Activated naive CD8-positive, alpha-beta T cell treated with anti-CD3 and anti-CD28 coated beads, Interleukin-2, amount 10 ng/mL, durations not matched to agents 7 days and 5 days (primary cell): ENCODE measurements around the gene LANCL3. TPM values are rescaled to one million over a fixed set of nuclear protein-coding genes. Genes with fewer than 3 reads are reported as not detected.
A peak's percentile ranks its signal among the peaks of the same experiment; 100 is the strongest.

ENCODE experiments used
- ATAC-seq: fragments of 150-1000 bp; cut with Tn5 transposase; one replicate; pipeline ENCODE4 v1.10.0; 2021; ENCODE audit warnings: low read depth, moderate library complexity
- POLR2A ChIA-PET: fragments of 350-600 bp; sonication (Branson Sonifier 250); formaldehyde crosslinking; loops from one replicate; lab custom pipeline; 2021; ENCODE audit warnings: antibody characterized with exemption; lab: Charles Lee
- DNase-seq: peaks from one replicate; pipeline ENCODE4 v3.0.0; 2021
- H3K27ac Mint-ChIP-seq: one replicate; pipeline ENCODE4 v1.8.0; 2022; ENCODE audit warnings: mild to moderate bottlenecking, mixed read lengths
- H3K27me3 Mint-ChIP-seq: one replicate; pipeline ENCODE4 v1.8.0; 2022; ENCODE audit warnings: mild to moderate bottlenecking, moderate library complexity, mixed read lengths
- H3K36me3 Mint-ChIP-seq: one replicate; pipeline ENCODE4 v1.8.0; 2021; ENCODE audit warnings: mild to moderate bottlenecking, mixed read lengths
- H3K4me1 Mint-ChIP-seq: one replicate; pipeline ENCODE4 v1.8.0; 2021; ENCODE audit warnings: mixed read lengths
- H3K4me3 Mint-ChIP-seq: one replicate; pipeline ENCODE4 v1.8.0; 2022; ENCODE audit warnings: mild to moderate bottlenecking, moderate library complexity, mixed read lengths
- H3K9me3 Mint-ChIP-seq: one replicate; pipeline ENCODE4 v1.8.0; 2021; ENCODE audit warnings: mixed read lengths
- total RNA-seq, 2 experiments: library from RNA; stranded (reverse); gene quantifications; one replicate each; pipeline ENCODE4 v1.2.3, GENCODE V29; 2021

The LANCL3 gene
- total RNA-seq, 2 experiments from 2014 or later: 0.37 to 0.39 TPM

GRCh38 chrX:37677243-37677642 lies 105.8 kb downstream of the LANCL3 start:
- no peak overlapping the region for H3K27ac Mint-ChIP-seq
- no peak overlapping the region for H3K4me3 Mint-ChIP-seq
- POLR2A ChIA-PET: no interaction called here
- no peaks in the 10 kb centered on the region for H3K4me1 Mint-ChIP-seq
- H3K36me3 Mint-ChIP-seq: no peaks in the 10 kb centered on the region
- ATAC-seq (no peak), DNase-seq (no peak)
- no peaks in the 10 kb centered on the region for H3K9me3 Mint-ChIP-seq
- H3K27me3 Mint-ChIP-seq: peaks cover 2% of the 10 kb centered on the region

DNA sequence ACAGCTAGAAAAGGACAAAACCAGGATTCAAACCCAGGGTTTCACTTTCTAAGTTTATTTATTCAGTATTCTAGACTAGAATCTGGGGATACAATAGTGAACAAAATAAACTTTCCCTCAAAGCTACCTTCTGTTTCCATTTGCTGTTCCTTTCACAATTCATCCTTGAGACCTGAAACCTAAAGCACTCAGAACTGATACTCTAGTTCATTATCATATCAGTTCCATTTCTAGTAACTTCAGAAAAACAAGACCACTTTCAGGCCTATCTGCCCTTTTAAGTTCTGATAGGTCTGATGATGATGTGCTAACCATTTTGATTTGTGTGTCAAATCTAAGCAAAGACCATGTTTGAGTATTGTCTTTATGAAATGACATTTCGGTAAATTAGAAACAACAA lies 106.3 kb downstream of the LANCL3 start:
- POLR2A ChIA-PET: no interaction called here
- no peaks in the 10 kb centered on the region for H3K36me3 Mint-ChIP-seq
- no peak for DNase-seq

DNA sequence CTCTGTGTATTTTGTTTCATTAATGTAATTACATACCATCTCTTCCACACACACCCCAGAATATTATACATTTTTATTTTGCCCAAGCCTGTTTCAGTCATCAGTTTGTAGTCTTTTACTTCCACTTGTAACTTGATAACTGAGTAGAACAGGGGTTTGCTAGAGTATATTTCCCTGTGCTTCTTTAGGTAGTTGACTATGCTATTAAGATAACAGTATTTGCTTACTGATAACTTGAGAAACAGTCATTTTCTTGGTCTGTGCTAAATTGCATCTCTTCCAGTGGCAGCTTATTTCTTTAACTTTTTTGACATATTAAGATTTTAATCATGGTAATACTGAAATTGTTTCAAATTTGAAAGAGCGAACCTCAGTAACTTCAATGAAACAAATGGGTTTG lies 107.1 kb downstream of the LANCL3 start:
- no peak for DNase-seq
- no peak overlapping the region for H3K4me3 Mint-ChIP-seq
- no peak overlapping the region for H3K27ac Mint-ChIP-seq
- no peak for ATAC-seq
- POLR2A ChIA-PET: no interaction called here
- no peaks in the 10 kb centered on the region for H3K36me3 Mint-ChIP-seq
- H3K27me3 Mint-ChIP-seq: peaks cover 2% of the 10 kb centered on the region
- no peaks in the 10 kb centered on the region for H3K9me3 Mint-ChIP-seq
- no peaks in the 10 kb centered on the region for H3K4me1 Mint-ChIP-seq

More for the DNA sequence above, 106.3 kb downstream of the LANCL3 start:
- Mint-ChIP-seq H3K4me1 (no peaks in the 10 kb centered on the region), H3K27me3 (peaks cover 2% of the 10 kb centered on the region), H3K9me3 (no peaks in the 10 kb centered on the region), H3K27ac (no peak overlapping the region), H3K4me3 (no peak overlapping the region)
- no peak for ATAC-seq

DNA sequence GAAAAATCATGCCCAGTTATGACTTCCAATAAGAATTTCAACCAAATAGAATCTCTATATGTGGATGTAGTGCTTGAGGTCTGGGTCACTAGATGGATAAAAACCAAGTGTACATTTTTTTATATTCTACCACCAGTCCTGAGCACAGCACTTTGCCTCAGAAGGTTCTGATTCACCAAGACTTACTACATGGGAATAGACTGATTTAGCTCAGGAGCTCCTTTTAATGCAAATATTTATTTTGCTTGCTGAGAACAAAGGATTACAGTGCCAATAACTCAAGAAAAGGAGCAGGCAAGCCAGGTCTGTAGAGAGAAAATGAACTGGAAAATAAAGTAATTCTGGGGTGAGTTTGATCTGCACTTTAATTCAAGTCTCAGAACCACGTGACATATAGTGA lies 107.8 kb downstream of the LANCL3 start:
- no peak for DNase-seq
- no peak for ATAC-seq
- POLR2A ChIA-PET: no interaction called here

GRCh38 chrX:37679888-37680287 lies 108.4 kb downstream of the LANCL3 start:
- Mint-ChIP-seq H3K27ac (no peak overlapping the region), H3K4me1 (no peaks in the 10 kb centered on the region), H3K27me3 (peaks cover 2% of the 10 kb centered on the region), H3K9me3 (no peaks in the 10 kb centered on the region), H3K4me3 (no peak overlapping the region), H3K36me3 (no peaks in the 10 kb centered on the region)
- POLR2A ChIA-PET: no interaction called here
- no peak for DNase-seq
- no peak for ATAC-seq

More for the DNA sequence above, 107.8 kb downstream of the LANCL3 start:
- H3K4me3 Mint-ChIP-seq: no peak overlapping the region
- H3K9me3 Mint-ChIP-seq: no peaks in the 10 kb centered on the region
- H3K27me3 Mint-ChIP-seq: peaks cover 2% of the 10 kb centered on the region
- no peak overlapping the region for H3K27ac Mint-ChIP-seq
- no peaks in the 10 kb centered on the region for H3K4me1 Mint-ChIP-seq
- no peaks in the 10 kb centered on the region for H3K36me3 Mint-ChIP-seq

DNA sequence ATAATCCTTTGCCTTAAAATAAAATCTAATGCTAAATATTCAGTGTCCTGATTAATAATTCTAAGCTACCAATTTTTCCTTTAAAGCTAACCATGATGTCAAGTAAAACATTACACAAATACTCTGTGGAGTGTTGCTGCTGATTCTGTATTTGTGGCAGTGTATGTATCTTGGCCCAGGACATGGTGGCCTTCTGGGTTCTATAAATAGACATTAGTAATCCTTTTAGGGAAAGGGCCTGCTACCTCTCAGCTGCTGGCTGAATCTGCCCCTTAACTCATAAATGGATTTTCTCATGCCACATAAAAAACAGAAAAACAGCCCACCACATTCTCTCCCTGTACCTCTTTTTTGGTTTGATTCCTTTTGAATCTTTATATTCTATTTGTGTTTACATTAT lies 113.0 kb downstream of the LANCL3 start:
- POLR2A ChIA-PET: no interaction called here
- DNase-seq: no peak
- H3K4me1 Mint-ChIP-seq: no peaks in the 10 kb centered on the region

DNA sequence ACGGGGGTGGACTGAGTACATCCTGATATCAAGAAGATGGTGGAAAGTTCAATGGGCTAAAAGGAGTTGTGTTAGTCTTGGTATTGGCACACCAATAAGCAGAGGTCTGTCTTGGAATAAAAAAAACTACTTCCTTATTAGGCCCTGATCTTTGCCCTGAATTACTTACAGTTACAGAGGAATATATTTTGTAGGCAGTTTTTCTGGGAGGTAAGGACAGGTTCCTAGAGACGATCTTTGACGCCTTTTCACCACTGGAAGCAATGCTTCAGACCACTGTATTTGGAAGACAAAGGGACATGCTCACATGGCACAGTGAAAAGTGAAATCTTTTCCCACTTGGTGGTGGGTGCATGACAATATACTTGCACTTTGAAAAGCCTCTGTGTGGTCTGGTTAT lies 113.5 kb downstream of the LANCL3 start:
- no peaks in the 10 kb centered on the region for H3K4me1 Mint-ChIP-seq
- H3K27ac Mint-ChIP-seq: no peak overlapping the region
- no peak for DNase-seq
- no peaks in the 10 kb centered on the region for H3K9me3 Mint-ChIP-seq
- ATAC-seq: no peak
- POLR2A ChIA-PET: no interaction called here
- H3K36me3 Mint-ChIP-seq: no peaks in the 10 kb centered on the region
- peak overlapping the region; percentile 45 for H3K4me3 Mint-ChIP-seq
- H3K27me3 Mint-ChIP-seq: peaks cover 5% of the 10 kb centered on the region

More for the DNA sequence above, 113.0 kb downstream of the LANCL3 start:
- ATAC-seq: no peak
- H3K9me3 Mint-ChIP-seq: no peaks in the 10 kb centered on the region
- no peaks in the 10 kb centered on the region for H3K36me3 Mint-ChIP-seq
- H3K27ac Mint-ChIP-seq: no peak overlapping the region
- H3K4me3 Mint-ChIP-seq: no peak overlapping the region
- peaks cover 5% of the 10 kb centered on the region for H3K27me3 Mint-ChIP-seq

DNA sequence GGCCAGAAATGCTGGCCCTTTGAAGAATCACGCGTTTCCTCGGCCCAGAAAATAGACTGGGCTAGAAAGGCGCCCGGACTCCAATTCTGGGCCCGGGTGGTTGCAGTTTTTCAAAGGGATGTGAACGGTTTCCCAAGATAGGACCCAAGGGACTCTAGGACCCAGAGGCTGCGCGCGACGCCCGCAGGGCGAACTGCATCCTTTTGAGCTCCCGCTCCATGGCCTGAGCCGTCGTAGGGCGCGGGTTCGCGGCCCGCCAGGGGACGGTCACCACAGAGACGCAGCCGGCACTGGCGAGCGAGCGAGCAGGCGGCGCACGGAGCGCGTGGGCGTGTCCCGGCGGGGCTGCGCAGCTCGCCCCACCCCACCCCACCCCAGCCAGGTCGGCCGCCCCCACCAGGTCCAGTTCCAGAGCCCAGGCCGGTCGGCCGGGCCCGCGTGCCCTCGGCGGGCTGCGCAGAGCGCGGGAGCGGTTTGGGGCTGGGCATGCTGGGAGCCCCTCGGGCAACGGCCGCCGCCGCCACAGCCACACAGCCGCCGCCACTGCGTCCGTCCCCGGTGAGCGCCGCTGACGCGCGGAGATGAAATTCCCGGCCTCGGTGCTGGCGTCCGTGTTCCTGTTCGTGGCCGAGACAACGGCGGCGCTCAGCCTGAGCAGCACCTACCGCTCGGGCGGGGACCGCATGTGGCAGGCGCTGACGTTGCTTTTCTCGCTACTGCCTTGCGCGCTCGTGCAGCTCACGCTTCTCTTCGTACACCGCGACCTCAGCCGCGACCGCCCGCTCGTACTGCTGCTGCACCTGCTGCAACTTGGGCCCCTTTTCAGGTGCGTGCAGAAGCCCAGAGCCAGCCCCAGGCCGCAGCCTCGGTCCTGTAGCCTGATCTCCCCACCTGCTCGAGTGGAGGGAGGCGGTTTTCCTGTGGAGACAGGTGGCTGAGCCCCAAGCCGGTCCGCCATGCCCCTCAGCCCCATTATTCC lies 114.2 kb downstream of the LANCL3 start, which contains the start of gene XK:
TSS of gene XK (plus strand) at position 411 of the 979 bp plus-strand sequence. CDS start at position 582, 171 bp downstream.
- Mint-ChIP-seq H3K4me3 (peak within 1 kb of the TSS; percentile 63), H3K36me3 (no peaks in the 10 kb centered on the region), H3K9me3 (no peaks in the 10 kb centered on the region), H3K27me3 (peaks cover 5% of the 10 kb centered on the region), H3K27ac (no peak within 1 kb of the TSS), H3K4me1 (no peaks in the 10 kb centered on the region)
- peak; percentile 83 for ATAC-seq
- POLR2A ChIA-PET: no interaction called here
- DNase-seq: peak; percentile 53

DNA sequence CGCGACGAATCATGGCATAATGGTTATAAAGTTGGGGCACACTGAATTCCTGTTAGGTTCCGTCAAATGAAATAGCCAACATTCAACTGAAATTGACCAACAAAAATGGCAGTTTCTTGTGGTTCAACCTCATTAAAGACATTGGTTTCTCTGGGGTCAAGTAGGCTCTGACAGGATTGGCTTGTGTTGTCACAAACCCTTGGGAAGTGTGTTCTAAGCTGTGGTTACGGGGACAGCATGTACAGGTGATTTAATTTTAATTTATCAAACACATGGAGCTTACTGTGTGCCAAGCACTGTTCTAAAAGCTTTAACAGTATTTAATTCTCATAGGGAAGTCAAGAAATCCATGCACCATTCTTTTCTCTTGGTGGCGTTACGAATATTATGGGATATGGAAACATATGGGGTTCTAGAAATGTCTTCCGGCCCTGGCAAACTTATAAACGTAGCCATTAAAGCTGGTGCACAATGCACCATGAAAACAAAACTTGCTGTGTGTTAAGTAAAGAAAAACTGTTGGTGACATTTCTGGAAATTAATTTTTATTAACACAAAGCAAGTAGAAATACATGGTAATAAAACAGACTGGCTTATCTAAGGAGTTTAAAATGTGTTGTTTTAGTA lies 115.0 kb downstream of the LANCL3 start:
- POLR2A ChIA-PET: no interaction called here

GRCh38 chrX:37686996-37687395 lies 115.5 kb downstream of the LANCL3 start:
- no peak for ATAC-seq
- Mint-ChIP-seq H3K4me1 (no peaks in the 10 kb centered on the region), H3K27me3 (peaks cover 5% of the 10 kb centered on the region), H3K27ac (no peak overlapping the region), H3K4me3 (no peak overlapping the region), H3K36me3 (no peaks in the 10 kb centered on the region), H3K9me3 (no peaks in the 10 kb centered on the region)
- POLR2A ChIA-PET: no interaction called here
- no peak for DNase-seq

More for the DNA sequence above, 115.0 kb downstream of the LANCL3 start:
- Mint-ChIP-seq H3K27me3 (peaks cover 5% of the 10 kb centered on the region), H3K36me3 (no peaks in the 10 kb centered on the region), H3K4me1 (no peaks in the 10 kb centered on the region), H3K27ac (no peak overlapping the region), H3K9me3 (no peaks in the 10 kb centered on the region), H3K4me3 (peak overlapping the region; percentile 63)
- DNase-seq (no peak), ATAC-seq (no peak)

DNA sequence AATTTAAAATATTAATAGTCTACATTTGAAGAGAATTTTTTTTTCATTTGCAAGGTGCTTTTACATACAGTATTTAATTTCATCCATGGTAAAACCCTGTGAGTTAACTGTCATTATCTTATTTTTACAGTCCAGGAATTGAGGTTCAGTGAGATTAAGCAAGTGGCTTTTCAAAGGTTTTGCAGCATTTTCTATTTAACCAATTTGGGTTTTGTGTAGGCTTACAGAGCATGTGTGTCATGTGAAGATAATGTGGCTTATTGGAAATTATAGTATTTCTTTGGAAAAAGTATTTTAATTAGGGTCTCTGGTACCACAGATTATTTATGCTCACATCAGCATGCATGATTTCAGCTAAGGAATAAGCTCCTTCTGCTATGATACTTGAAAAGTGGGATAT lies 118.7 kb downstream of the LANCL3 start:
- DNase-seq: no peak
- ATAC-seq: no peak
- no peak overlapping the region for H3K27ac Mint-ChIP-seq
- no peaks in the 10 kb centered on the region for H3K36me3 Mint-ChIP-seq
- POLR2A ChIA-PET: no interaction called here
- peaks cover 7% of the 10 kb centered on the region for H3K27me3 Mint-ChIP-seq
- H3K4me3 Mint-ChIP-seq: no peak overlapping the region
- H3K9me3 Mint-ChIP-seq: no peaks in the 10 kb centered on the region
- no peaks in the 10 kb centered on the region for H3K4me1 Mint-ChIP-seq

GRCh38 chrX:37692918-37693317 lies 121.5 kb downstream of the LANCL3 start:
- Mint-ChIP-seq H3K4me1 (no peaks in the 10 kb centered on the region), H3K4me3 (no peak overlapping the region), H3K27me3 (peaks cover 4% of the 10 kb centered on the region), H3K27ac (no peak overlapping the region), H3K9me3 (no peaks in the 10 kb centered on the region), H3K36me3 (no peaks in the 10 kb centered on the region)
- DNase-seq (no peak), ATAC-seq (no peak)
- POLR2A ChIA-PET: no interaction called here

- Mint-ChIP-seq H3K27ac (no peak overlapping the region), H3K4me1 (no peaks in the 10 kb centered on the region), H3K27me3 (peaks cover 4% of the 10 kb centered on the region), H3K4me3 (no peak overlapping the region), H3K9me3 (no peaks in the 10 kb centered on the region), H3K36me3 (no peaks in the 10 kb centered on the region)
- POLR2A ChIA-PET: no interaction called here
- no peak for ATAC-seq
- no peak for DNase-seq
Measured at GRCh38 chrX:37697169-37697760, 125.8 kb downstream of the LANCL3 start.
